Osteoblast (primary cell): Measurements from ENCODE around the gene DIP2C. TPM values are rescaled to one million over a fixed set of nuclear protein-coding genes. Genes with fewer than 3 reads are reported as not detected.

Experiments used
- DNase-seq: peaks from one replicate; pipeline ENCODE4 v3.0.0; 2011; ENCODE audit warnings: low spot score, mixed read lengths; ENCODE audit not compliant: insufficient read length; ENCODE audit errors: missing footprints
- H2AFZ ChIP-seq: 2 replicates; pipeline ENCODE4 v1.6.0; 2011; ENCODE audit warnings: mild to moderate bottlenecking, low read length
- H3K27ac ChIP-seq: 2 replicates; pipeline ENCODE4 v1.5.1; 2011; ENCODE audit warnings: mild to moderate bottlenecking, low read depth, low read length, moderate library complexity
- H3K27me3 ChIP-seq: 2 replicates; pipeline ENCODE4 v1.6.0; 2012; ENCODE audit warnings: mild to moderate bottlenecking, control low read depth, inconsistent platforms, low read length, moderate library complexity; ENCODE audit not compliant: insufficient read depth
- H3K36me3 ChIP-seq: 2 replicates; pipeline ENCODE4 v1.5.1; 2011; ENCODE audit warnings: mild to moderate bottlenecking, low read length, control low read depth, moderate library complexity; ENCODE audit not compliant: insufficient read depth
- H3K4me1 ChIP-seq: 2 replicates; pipeline ENCODE4 v1.5.1; 2011; ENCODE audit warnings: mild to moderate bottlenecking, low read length, control low read depth, moderate library complexity; ENCODE audit not compliant: insufficient read depth
- H3K4me2 ChIP-seq: 2 replicates; pipeline ENCODE4 v1.6.0; 2011; ENCODE audit warnings: mild to moderate bottlenecking, low read length; ENCODE audit not compliant: insufficient read depth
- H3K4me3 ChIP-seq: fragments of 200-600 bp; sonication (generic); 3 replicates; pipeline ENCODE4 v1.5.1; 2012; ENCODE audit warnings: mild to moderate bottlenecking, low read length, inconsistent platforms; ENCODE audit not compliant: insufficient read depth
- H3K79me2 ChIP-seq: 2 replicates; pipeline ENCODE4 v1.6.0; 2012; ENCODE audit warnings: mild to moderate bottlenecking, low read length, control low read depth, inconsistent platforms; ENCODE audit not compliant: insufficient read depth
- H3K9me3 ChIP-seq: 2 replicates; pipeline ENCODE4 v1.5.1; 2011; ENCODE audit warnings: low read depth, low read length, control low read depth
- H4K20me1 ChIP-seq: 2 replicates; pipeline ENCODE4 v1.6.0; 2012; ENCODE audit warnings: mild to moderate bottlenecking, low read length, control low read depth; ENCODE audit not compliant: insufficient read depth
- CTCF ChIP-seq: IDR thresholded peaks from 2 replicates; pipeline ENCODE4 v1.5.1; 2011; ENCODE audit warnings: mild to moderate bottlenecking, low read depth, low read length, moderate library complexity; ENCODE audit errors: extremely low read depth
- total RNA-seq: library from RNA; depleted of rRNA; stranded (reverse); fragments of >200 nt; gene quantifications from 2 replicates; pipeline ENCODE4 v1.2.3, GENCODE V29; 2012

DIP2C gene
- total RNA-seq, 1 donor, result 36.9 TPM

GRCh38 chr10:652233-652632 lies 37.2 kb downstream of the DIP2C start:
- no peaks in the 10 kb centered on the region for H3K27me3 ChIP-seq
- peaks cover 12% of the 10 kb centered on the region for H3K4me1 ChIP-seq
- H4K20me1 ChIP-seq, result peaks cover 75% of the 10 kb centered on the region
- no peak overlapping the region for H3K4me3 ChIP-seq
- H3K27ac ChIP-seq, result no peak overlapping the region
- DNase-seq, result no peak
- TF ChIP-seq CTCF, result no peak
- H3K9me3 ChIP-seq, result no peaks in the 10 kb centered on the region
- no peaks in the 10 kb centered on the region for H3K36me3 ChIP-seq
- peaks cover 98% of the 10 kb centered on the region for H3K79me2 ChIP-seq
- H3K4me2 ChIP-seq, result no peak overlapping the region
- no peak overlapping the region for H2AFZ ChIP-seq

GRCh38 chr10:651692-652091 lies 37.8 kb downstream of the DIP2C start:
- Histone ChIP-seq H3K27me3 (no peaks in the 10 kb centered on the region), H3K4me1 (peaks cover 12% of the 10 kb centered on the region), H3K79me2 (peaks cover 100% of the 10 kb centered on the region), H3K27ac (peak overlapping the region; percentile 19), H3K9me3 (no peaks in the 10 kb centered on the region), H3K4me3 (no peak overlapping the region), H3K36me3 (no peaks in the 10 kb centered on the region), H3K4me2 (no peak overlapping the region), H4K20me1 (peaks cover 77% of the 10 kb centered on the region), H2AFZ (no peak overlapping the region)
- DNase-seq, result peak; percentile 27
- TF ChIP-seq CTCF, result no peak

- Histone ChIP-seq H3K27ac (no peak overlapping the region), H3K79me2 (peaks cover 100% of the 10 kb centered on the region)
Measured at GRCh38 chr10:650886-651615, 38.4 kb downstream of the DIP2C start.

More at GRCh38 chr10:650886-651615, 38.4 kb downstream of the DIP2C start:
- Histone ChIP-seq H3K4me3 (no peak overlapping the region), H4K20me1 (peaks cover 77% of the 10 kb centered on the region), H3K27me3 (no peaks in the 10 kb centered on the region), H3K4me1 (peaks cover 12% of the 10 kb centered on the region), H3K4me2 (no peak overlapping the region), H2AFZ (no peak overlapping the region), H3K9me3 (no peaks in the 10 kb centered on the region), H3K36me3 (no peaks in the 10 kb centered on the region)
- peak; percentile 85 for DNase-seq
- no peak for TF ChIP-seq CTCF
